Measurements from ENCODE around the gene PLSCR4. TPM values are rescaled to one million over a fixed set of nuclear protein-coding genes. Genes with fewer than 3 reads are reported as not detected.

PLSCR4 gene
- total RNA-seq, 1 experiment from 2014 or later = 93.8 TPM

- peaks cover 10% of the 10 kb centered on the region for H3K36me3 ChIP-seq
- H3K4me3 ChIP-seq = no peak overlapping the region
- H3K9me3 ChIP-seq = no peaks in the 10 kb centered on the region
- no peak for DNase-seq
- no peaks in the 10 kb centered on the region for H3K27me3 ChIP-seq
These were observed 72.8 kb downstream of the PLSCR4 start for GRCh38 chr3:146178006-146178689.

GRCh38 chr3:146177519-146177918 is 73.4 kb downstream of the PLSCR4 start:
- DNase-seq = no peak
- Histone ChIP-seq H3K4me3 (no peak overlapping the region), H3K27me3 (no peaks in the 10 kb centered on the region), H3K9me3 (no peaks in the 10 kb centered on the region), H3K36me3 (peaks cover 3% of the 10 kb centered on the region)

GRCh38 chr3:146177072-146177471 is 73.8 kb downstream of the PLSCR4 start:
- Histone ChIP-seq H3K36me3 (no peaks in the 10 kb centered on the region; the same call in 1 of the 2 replicates), H3K4me3 (no peak overlapping the region), H3K27me3 (no peaks in the 10 kb centered on the region), H3K9me3 (no peaks in the 10 kb centered on the region)
- no peak for DNase-seq

GRCh38 chr3:146172586-146172985 is 78.3 kb downstream of the PLSCR4 start:
- H3K36me3 ChIP-seq = peaks cover 3% of the 10 kb centered on the region; the same call in 1 of the 2 replicates
- no peak for DNase-seq
- H3K9me3 ChIP-seq = peaks cover 2% of the 10 kb centered on the region; the same call in 1 of the 2 replicates
- no peaks in the 10 kb centered on the region for H3K27me3 ChIP-seq
- no peak overlapping the region for H3K4me3 ChIP-seq

GRCh38 chr3:146170591-146170990 is 80.3 kb downstream of the PLSCR4 start:
- Histone ChIP-seq H3K4me3 (no peak overlapping the region), H3K9me3 (peaks cover 2% of the 10 kb centered on the region; the same call in 1 of the 2 replicates), H3K27me3 (no peaks in the 10 kb centered on the region), H3K36me3 (peaks cover 3% of the 10 kb centered on the region; the same call in 1 of the 2 replicates)
- DNase-seq = no peak

GRCh38 chr3:146169891-146170290 is 81.0 kb downstream of the PLSCR4 start:
- no peak for DNase-seq
- Histone ChIP-seq H3K36me3 (peaks cover 3% of the 10 kb centered on the region; the same call in 1 of the 2 replicates), H3K27me3 (no peaks in the 10 kb centered on the region)

GRCh38 chr3:146166826-146167225 is 84.1 kb downstream of the PLSCR4 start:
- Histone ChIP-seq H3K36me3 (0 out of 2 replicates have a peak, but pooled peaks cover 3% of the 10 kb centered on the region), H3K9me3 (peaks cover 2% of the 10 kb centered on the region; the same call in 1 of the 2 replicates), H3K27me3 (no peaks in the 10 kb centered on the region), H3K4me3 (no peak overlapping the region)
- DNase-seq = peak; percentile 39

More at GRCh38 chr3:146169891-146170290, 81.0 kb downstream of the PLSCR4 start:
- Histone ChIP-seq H3K4me3 (no peak overlapping the region), H3K9me3 (peaks cover 2% of the 10 kb centered on the region; the same call in 1 of the 2 replicates)

- DNase-seq = peak; percentile 86
- Histone ChIP-seq H3K36me3 (0 out of 2 replicates have a peak, but pooled peaks cover 3% of the 10 kb centered on the region), H3K4me3 (no peak overlapping the region), H3K27me3 (no peaks in the 10 kb centered on the region), H3K9me3 (peaks cover 2% of the 10 kb centered on the region; the same call in 1 of the 2 replicates)
These were observed 84.5 kb downstream of the PLSCR4 start for GRCh38 chr3:146166415-146166821.

GRCh38 chr3:146165877-146166276 is 85.0 kb downstream of the PLSCR4 start:
- H3K36me3 ChIP-seq = 0 out of 2 replicates have a peak, but pooled peaks cover 3% of the 10 kb centered on the region
- DNase-seq = no peak
- H3K9me3 ChIP-seq = peaks cover under 1% of the 10 kb centered on the region; the same call in 1 of the 2 replicates
- no peaks in the 10 kb centered on the region for H3K27me3 ChIP-seq
- H3K4me3 ChIP-seq = no peak overlapping the region

GRCh38 chr3:146164971-146165769 is 85.7 kb downstream of the PLSCR4 start:
- no peak for DNase-seq
- no peaks in the 10 kb centered on the region for H3K9me3 ChIP-seq
- 0 out of 2 replicates have a peak, but pooled peaks cover 3% of the 10 kb centered on the region for H3K36me3 ChIP-seq
- H3K4me3 ChIP-seq = no peak overlapping the region
- H3K27me3 ChIP-seq = no peaks in the 10 kb centered on the region

GRCh38 chr3:146164506-146164905 is 86.4 kb downstream of the PLSCR4 start:
- H3K4me3 ChIP-seq = no peak overlapping the region
- peaks cover 9% of the 10 kb centered on the region for H3K36me3 ChIP-seq
- no peaks in the 10 kb centered on the region for H3K27me3 ChIP-seq
- DNase-seq = no peak
- no peaks in the 10 kb centered on the region for H3K9me3 ChIP-seq

- H3K36me3 ChIP-seq = peaks cover 14% of the 10 kb centered on the region
- no peak overlapping the region for H3K4me3 ChIP-seq
- DNase-seq = no peak
- H3K9me3 ChIP-seq = no peaks in the 10 kb centered on the region
- no peaks in the 10 kb centered on the region for H3K27me3 ChIP-seq
These were observed 86.8 kb downstream of the PLSCR4 start for GRCh38 chr3:146164071-146164470.

- no peaks in the 10 kb centered on the region for H3K9me3 ChIP-seq
- H3K4me3 ChIP-seq = no peak overlapping the region
- no peak for DNase-seq
- H3K27me3 ChIP-seq = no peaks in the 10 kb centered on the region
- H3K36me3 ChIP-seq = peaks cover 19% of the 10 kb centered on the region
These were observed 87.3 kb downstream of the PLSCR4 start for GRCh38 chr3:146163584-146163983.

GRCh38 chr3:146162561-146162960 is 88.3 kb downstream of the PLSCR4 start:
- H3K27me3 ChIP-seq = no peaks in the 10 kb centered on the region
- no peaks in the 10 kb centered on the region for H3K9me3 ChIP-seq
- H3K4me3 ChIP-seq = peak overlapping the region; percentile 87
- DNase-seq = peak; percentile 35
- peaks cover 29% of the 10 kb centered on the region for H3K36me3 ChIP-seq

GRCh38 chr3:146161663-146162002 is 89.3 kb downstream of the PLSCR4 start:
- DNase-seq = peak; percentile 68

GRCh38 chr3:146160964-146161662 is 89.8 kb downstream of the PLSCR4 start, which contains the start of gene PLOD2:
TSS of gene PLOD2 (minus strand) at chr3:146161184. CDS start at chr3:146160989, 195 bp downstream.
- H3K27me3 ChIP-seq = no peaks in the 10 kb centered on the region
- H3K36me3 ChIP-seq = peaks cover 42% of the 10 kb centered on the region
- DNase-seq = peak; percentile 96
- H3K4me3 ChIP-seq = peak within 1 kb of the TSS; percentile 87
- H3K9me3 ChIP-seq = no peaks in the 10 kb centered on the region

More at GRCh38 chr3:146161663-146162002, 89.3 kb downstream of the PLSCR4 start:
- no peaks in the 10 kb centered on the region for H3K27me3 ChIP-seq
- peaks cover 37% of the 10 kb centered on the region for H3K36me3 ChIP-seq
- no peaks in the 10 kb centered on the region for H3K9me3 ChIP-seq
- H3K4me3 ChIP-seq = peak overlapping the region; percentile 87
